AG04449 (cell line): ENCODE measurements around the gene SELENOO.

ENCODE experiments used
- CTCF ChIA-PET: fragments of 350-600 bp; formaldehyde crosslinking; extraction: SDS; loops from one replicate; lab custom pipeline; 2021; ENCODE audit warnings: antibody characterized with exemption; lab: Yijun Ruan, JAX
- POLR2A ChIA-PET: fragments of 400-600, 350-600 bp; formaldehyde crosslinking; extraction: SDS; loops from one replicate; lab custom pipeline; 2020; ENCODE audit warnings: antibody characterized with exemption, inconsistent platforms; lab: Yijun Ruan, JAX
- DNase-seq: peaks from one replicate; pipeline ENCODE4 v3.0.0-alpha.2; 2010; ENCODE audit warnings: low read depth, low spot score
- H3K4me3 ChIP-seq: 2 replicates; pipeline ENCODE4 v1.5.1; 2011; ENCODE audit warnings: low read depth, mild to moderate bottlenecking, control low read depth, low read length
- CTCF ChIP-seq: IDR thresholded peaks from one replicate; pipeline ENCODE4 v1.5.1; 2011; ENCODE audit warnings: mild to moderate bottlenecking, moderate library complexity, low read length, control low read depth, inconsistent platforms; ENCODE audit not compliant: insufficient read depth; ENCODE audit errors: missing control alignments

Gene SELENOO

GRCh38 chr22:50261615-50262459, 61.0 kb downstream of the SELENOO start, which contains the start of gene MAPK12:
Gene MAPK12 (minus strand): TSS chr22:50261683. CDS start chr22:50261509, 174 bp downstream.
- DNase-seq, result no peak
- CTCF ChIA-PET, result interaction anchor here (0.8 to 3.8 kb wide), 9 partner anchors 9 to 80 kb away, joined by 3 to 22 read pairs (median 5); partner anchors contain the start of genes DENND6B and HDAC10
- POLR2A ChIA-PET, result interaction anchor here (1.0 to 2.8 kb wide), 3 partner anchors 9 to 44 kb away, joined by 4 to 16 read pairs (median 11); partner anchors contain the start of gene HDAC10
- H3K4me3 ChIP-seq, result peak within 1 kb of the TSS; percentile 70
- TF ChIP-seq CTCF, result no peak

GRCh38 chr22:50262460-50262911, 61.7 kb downstream of the SELENOO start:
- no peak overlapping the region; the same call in 1 of the 2 replicates for H3K4me3 ChIP-seq
- ChIA-PET CTCF (interaction anchor here (0.8 to 2.5 kb wide), 8 partner anchors 12 to 79 kb away, joined by 3 to 18 read pairs (median 4); partner anchors contain the start of genes DENND6B and HDAC10), POLR2A (interaction anchor here (2.6 to 2.8 kb wide), 2 partner anchors 11 to 44 kb away, joined by 11 to 16 read pairs; partner anchors contain the start of gene HDAC10)
- TF ChIP-seq CTCF, result no peak
- DNase-seq, result no peak

- CTCF ChIA-PET, result interaction anchor here (0.8 to 2.5 kb wide), 9 partner anchors 12 to 79 kb away, joined by 3 to 18 read pairs (median 5); partner anchors contain the start of genes DENND6B and HDAC10
- TF ChIP-seq CTCF, result no peak
- DNase-seq, result no peak
- POLR2A ChIA-PET, result interaction anchor here (2.6 kb wide), 1 partner anchor 43 kb away, joined by 11 read pairs; no protein-coding TSS in a partner anchor
- no peak overlapping the region for H3K4me3 ChIP-seq
Measured at GRCh38 chr22:50262973-50263617, 62.3 kb downstream of the SELENOO start.

GRCh38 chr22:50264104-50264745, 63.4 kb downstream of the SELENOO start:
- no peak for DNase-seq
- ChIA-PET POLR2A (interaction anchor here (1.2 kb wide), 1 partner anchor 12 kb away, joined by 3 read pairs; no protein-coding TSS in a partner anchor), CTCF (interaction anchor here (0.6 to 2.5 kb wide), 5 partner anchors 8 to 78 kb away, joined by 3 to 18 read pairs (median 5); partner anchors contain the start of gene HDAC10)
- H3K4me3 ChIP-seq, result no peak overlapping the region
- TF ChIP-seq CTCF, result no peak

GRCh38 chr22:50264946-50265669, 64.3 kb downstream of the SELENOO start:
- DNase-seq, result no peak
- no peak for TF ChIP-seq CTCF
- POLR2A ChIA-PET, result interaction anchor here (1.2 kb wide), 1 partner anchor 13 kb away, joined by 3 read pairs; no protein-coding TSS in a partner anchor
- CTCF ChIA-PET, result interaction anchor here (1.2 kb wide), 1 partner anchor 11 kb away, joined by 3 read pairs; no protein-coding TSS in a partner anchor
- H3K4me3 ChIP-seq, result no peak overlapping the region
